Smooth muscle cell (in vitro differentiated cells): ENCODE data around the gene EHBP1L1. TPM values are rescaled to one million over a fixed set of nuclear protein-coding genes. Genes with fewer than 3 reads are reported as not detected.

Experiments used
- DNase-seq: peaks from one replicate; lab custom pipeline; 2025; ENCODE audit not compliant: unreplicated experiment; lab: John Stamatoyannopoulos, UW
- H2AFZ ChIP-seq: fragments of 200-600 bp; sonication (generic); 2 replicates; pipeline ENCODE4 v1.6.0; 2016; ENCODE audit warnings: antibody characterized with exemption, low read depth, mild to moderate bottlenecking
- H3F3A ChIP-seq: fragments of 200-600 bp; sonication (generic); 2 replicates; pipeline ENCODE4 v1.6.0; 2017; ENCODE audit warnings: antibody characterized with exemption, low read depth
- H3K27ac ChIP-seq: fragments of 200-600 bp; sonication (generic); 2 replicates; pipeline ENCODE4 v1.5.1; 2016; ENCODE audit warnings: low read depth, mild to moderate bottlenecking
- H3K27me3 ChIP-seq: fragments of 200-600 bp; sonication (generic); 2 replicates; pipeline ENCODE4 v1.6.1; 2016; ENCODE audit warnings: low read depth, mild to moderate bottlenecking
- H3K36me3 ChIP-seq: fragments of 200-600 bp; sonication (generic); 2 replicates; pipeline ENCODE4 v1.5.1; 2016; ENCODE audit warnings: low read depth
- H3K4me1 ChIP-seq: fragments of 200-600 bp; sonication (generic); 2 replicates; pipeline ENCODE4 v1.5.1; 2016; ENCODE audit warnings: low read depth
- H3K4me2 ChIP-seq: fragments of 200-600 bp; sonication (generic); 2 replicates; pipeline ENCODE4 v1.6.0; 2016; ENCODE audit warnings: mild to moderate bottlenecking
- H3K4me3 ChIP-seq: fragments of 200-600 bp; sonication (generic); 2 replicates; pipeline ENCODE4 v1.5.1; 2016; ENCODE audit warnings: mild to moderate bottlenecking
- H3K79me2 ChIP-seq: fragments of 200-600 bp; sonication (generic); 2 replicates; pipeline ENCODE4 v1.6.0; 2016; ENCODE audit warnings: low read depth, mild to moderate bottlenecking
- H3K9ac ChIP-seq: fragments of 200-600 bp; sonication (generic); 2 replicates; pipeline ENCODE4 v1.6.0; 2016; ENCODE audit warnings: low read depth
- H3K9me3 ChIP-seq: fragments of 200-600 bp; sonication (generic); replicated peaks from 2 replicates; pipeline ENCODE4 v1.5.1; 2016; ENCODE audit warnings: low read depth
- H4K20me1 ChIP-seq: fragments of 200-600 bp; sonication (generic); 2 replicates; pipeline ENCODE4 v1.6.0; 2016; ENCODE audit warnings: low read depth
- WGBS: methylation state at CpG from one replicate; pipeline ENCODE4 v1.1.7; 2016; ENCODE audit warnings: low lambda C conversion rate; 5-methylcytosine and 5-hydroxymethylcytosine counted together
- polyA plus RNA-seq: library from polyadenylated mRNA; unstranded; fragments of >200 nt; fragmentation: Nextera tagmentation; extraction: Ambion mirVana; gene quantifications from 2 replicates; pipeline ENCODE4 v1.2.1, GENCODE V29; 2016
- total RNA-seq: library from RNA; depleted of rRNA; stranded (reverse); fragments of >200 nt; gene quantifications from 2 replicates; pipeline ENCODE4 v1.2.3, GENCODE V29; 2014
- TF ChIP-seq, protein P1 (sequence below): fragments of 200-600 bp; sonication (generic); IDR thresholded peaks from 2 replicates; pipeline ENCODE4 v1.5.1; 2017; ENCODE audit warnings: borderline replicate concordance, mild to moderate bottlenecking, antibody characterized with exemption; ENCODE audit not compliant: insufficient read depth, poor library complexity, severe bottlenecking

Gene EHBP1L1
- total and polyA plus RNA-seq, 2 experiments from 2014 or later, result 5.1 to 29.5 TPM

DNA sequence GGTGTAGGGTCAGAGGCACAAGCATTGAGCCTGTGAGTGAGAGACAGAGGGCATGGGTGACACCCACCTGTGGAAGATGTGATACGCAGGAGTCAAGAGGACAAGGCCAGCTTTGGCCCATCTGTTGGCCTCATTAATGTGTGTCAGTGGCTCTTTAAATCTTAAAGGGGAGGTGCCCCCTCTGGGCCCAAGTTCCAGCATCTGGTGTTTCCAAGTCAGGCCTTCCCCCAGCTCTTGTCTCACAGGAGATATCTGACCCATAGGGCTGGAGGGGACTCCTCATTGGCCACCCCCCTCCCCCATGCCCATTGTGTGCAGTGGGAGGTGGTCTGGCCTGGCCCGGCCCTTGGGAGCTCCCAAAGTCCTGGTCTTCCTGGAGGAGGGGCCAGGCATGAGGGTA lies 10.8 kb downstream of the EHBP1L1 start:
- H3K4me2 ChIP-seq, result no peak overlapping the region
- H3K4me3 ChIP-seq, result no peak overlapping the region

DNA sequence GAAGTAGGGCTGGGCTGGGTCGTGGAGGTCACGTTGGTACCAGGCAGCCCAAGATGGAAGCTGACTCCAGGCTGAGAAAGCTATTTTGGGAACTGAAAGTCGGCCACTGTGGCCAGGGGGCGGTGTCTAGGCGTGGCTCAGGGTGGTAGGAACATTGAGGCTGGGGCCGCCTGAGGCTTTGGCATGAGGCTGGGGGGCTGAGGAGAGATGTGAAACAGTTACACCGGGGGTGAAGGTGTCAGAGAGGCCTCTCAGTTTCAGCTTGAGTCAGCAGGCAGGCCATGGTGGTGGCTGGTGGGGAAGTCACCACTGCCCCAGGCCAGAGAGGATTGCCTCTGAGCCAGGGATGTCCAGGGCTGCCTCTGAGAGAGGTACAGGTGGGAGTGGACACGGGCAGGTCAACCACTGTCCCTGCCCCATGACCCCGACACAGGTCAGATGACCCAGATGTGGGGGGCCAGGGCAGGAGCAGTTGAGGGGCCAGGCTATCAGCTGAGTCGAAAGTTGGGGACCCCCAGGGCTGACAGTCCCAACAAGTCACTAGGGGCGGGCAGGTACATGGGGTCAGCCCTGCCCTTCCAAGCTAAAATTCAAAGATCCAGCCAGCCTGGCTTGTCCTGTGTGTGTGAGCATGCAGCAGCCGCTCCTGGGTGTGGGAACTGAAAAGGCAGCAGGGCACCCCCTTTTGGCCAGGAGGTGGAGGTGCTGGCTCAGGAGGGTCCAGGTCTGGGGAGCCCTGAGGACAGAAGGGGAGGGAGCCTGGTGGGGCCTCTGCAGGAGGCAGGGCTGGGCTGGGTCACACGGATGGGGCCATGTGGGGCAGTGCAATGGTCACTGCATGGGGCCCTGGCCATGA lies 12.6 kb downstream of the EHBP1L1 start:
- Histone ChIP-seq H3K27ac (no peak overlapping the region), H4K20me1 (no peaks in the 10 kb centered on the region), H2AFZ (no peak overlapping the region), H3K79me2 (no peaks in the 10 kb centered on the region), H3K9me3 (no peaks in the 10 kb centered on the region), H3K4me3 (no peak overlapping the region), H3F3A (peaks cover 5% of the 10 kb centered on the region), H3K27me3 (peaks cover 4% of the 10 kb centered on the region), H3K4me2 (no peak overlapping the region), H3K9ac (no peak overlapping the region), H3K36me3 (no peaks in the 10 kb centered on the region), H3K4me1 (peaks cover 16% of the 10 kb centered on the region)
- TF ChIP-seq, protein P1, sequence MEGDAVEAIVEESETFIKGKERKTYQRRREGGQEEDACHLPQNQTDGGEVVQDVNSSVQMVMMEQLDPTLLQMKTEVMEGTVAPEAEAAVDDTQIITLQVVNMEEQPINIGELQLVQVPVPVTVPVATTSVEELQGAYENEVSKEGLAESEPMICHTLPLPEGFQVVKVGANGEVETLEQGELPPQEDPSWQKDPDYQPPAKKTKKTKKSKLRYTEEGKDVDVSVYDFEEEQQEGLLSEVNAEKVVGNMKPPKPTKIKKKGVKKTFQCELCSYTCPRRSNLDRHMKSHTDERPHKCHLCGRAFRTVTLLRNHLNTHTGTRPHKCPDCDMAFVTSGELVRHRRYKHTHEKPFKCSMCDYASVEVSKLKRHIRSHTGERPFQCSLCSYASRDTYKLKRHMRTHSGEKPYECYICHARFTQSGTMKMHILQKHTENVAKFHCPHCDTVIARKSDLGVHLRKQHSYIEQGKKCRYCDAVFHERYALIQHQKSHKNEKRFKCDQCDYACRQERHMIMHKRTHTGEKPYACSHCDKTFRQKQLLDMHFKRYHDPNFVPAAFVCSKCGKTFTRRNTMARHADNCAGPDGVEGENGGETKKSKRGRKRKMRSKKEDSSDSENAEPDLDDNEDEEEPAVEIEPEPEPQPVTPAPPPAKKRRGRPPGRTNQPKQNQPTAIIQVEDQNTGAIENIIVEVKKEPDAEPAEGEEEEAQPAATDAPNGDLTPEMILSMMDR, result peak; percentile 38
- 73% methylated on average over 13 of the region's 13 CpGs for WGBS
- no peak for DNase-seq

More for the DNA sequence above, 10.8 kb downstream of the EHBP1L1 start:
- TF ChIP-seq, protein P1, result no peak
- Histone ChIP-seq H3K36me3 (no peaks in the 10 kb centered on the region), H3K79me2 (no peaks in the 10 kb centered on the region), H2AFZ (no peak overlapping the region), H3K27ac (no peak overlapping the region), H3K27me3 (peaks cover 4% of the 10 kb centered on the region), H3K9ac (no peak overlapping the region), H3F3A (peaks cover 5% of the 10 kb centered on the region), H4K20me1 (no peaks in the 10 kb centered on the region), H3K4me1 (peaks cover 6% of the 10 kb centered on the region), H3K9me3 (no peaks in the 10 kb centered on the region)
- WGBS, result 47% methylated on average over 2 of the region's 2 CpGs
- DNase-seq, result no peak

DNA sequence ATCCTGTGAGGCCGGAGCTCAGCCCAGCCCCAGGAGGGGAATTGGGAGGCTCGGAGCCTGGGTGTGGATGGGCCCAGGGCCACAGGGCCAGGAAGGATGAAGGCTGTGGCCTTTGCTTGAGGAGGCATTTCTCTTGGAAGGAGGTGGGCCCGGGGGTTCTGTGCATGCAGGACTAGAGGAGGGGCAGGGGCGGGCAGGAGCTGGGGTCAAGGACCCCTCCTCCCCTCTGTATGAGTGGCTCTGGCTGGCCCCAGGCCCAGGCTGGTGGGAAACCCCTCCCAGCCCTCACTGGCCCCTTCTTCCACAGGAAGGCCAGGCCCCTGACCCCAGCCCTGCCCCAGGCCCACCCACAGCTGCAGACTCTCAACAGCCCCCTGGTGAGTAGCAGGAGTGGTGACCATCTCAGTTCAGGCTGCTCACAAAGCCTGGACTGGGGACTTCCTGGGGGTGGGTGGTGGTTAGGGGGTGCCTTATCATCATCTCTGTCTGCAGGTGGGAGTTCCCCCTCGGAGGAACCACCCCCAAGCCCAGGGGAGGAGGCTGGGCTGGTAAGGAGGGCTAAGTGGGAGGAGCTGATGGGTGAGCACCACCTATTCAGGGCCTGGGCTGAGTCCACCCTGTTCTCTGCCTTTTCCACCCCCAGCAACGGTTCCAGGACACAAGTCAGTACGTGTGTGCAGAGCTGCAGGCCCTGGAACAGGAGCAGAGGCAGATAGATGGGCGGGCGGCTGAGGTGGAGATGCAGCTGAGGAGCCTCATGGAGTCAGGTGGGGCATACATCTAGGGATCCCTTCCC lies 13.8 kb downstream of the EHBP1L1 start:
- TF ChIP-seq, protein P1, result no peak
- no peak overlapping the region for H3K4me2 ChIP-seq
- H3K27me3 ChIP-seq, result peaks cover 2% of the 10 kb centered on the region
- H3K79me2 ChIP-seq, result no peaks in the 10 kb centered on the region
- no peak overlapping the region for H3K4me3 ChIP-seq
- H3K27ac ChIP-seq, result no peak overlapping the region
- no peaks in the 10 kb centered on the region for H4K20me1 ChIP-seq
- H3K36me3 ChIP-seq, result no peaks in the 10 kb centered on the region
- H3K4me1 ChIP-seq, result peaks cover 16% of the 10 kb centered on the region
- peaks cover 5% of the 10 kb centered on the region for H3F3A ChIP-seq
- no peak overlapping the region for H3K9ac ChIP-seq
- H3K9me3 ChIP-seq, result no peaks in the 10 kb centered on the region
- H2AFZ ChIP-seq, result no peak overlapping the region
- no peak for DNase-seq
- 90% methylated on average over 8 of the region's 9 CpGs for WGBS
